Measurements from ENCODE around the gene JPT1.

DNA sequence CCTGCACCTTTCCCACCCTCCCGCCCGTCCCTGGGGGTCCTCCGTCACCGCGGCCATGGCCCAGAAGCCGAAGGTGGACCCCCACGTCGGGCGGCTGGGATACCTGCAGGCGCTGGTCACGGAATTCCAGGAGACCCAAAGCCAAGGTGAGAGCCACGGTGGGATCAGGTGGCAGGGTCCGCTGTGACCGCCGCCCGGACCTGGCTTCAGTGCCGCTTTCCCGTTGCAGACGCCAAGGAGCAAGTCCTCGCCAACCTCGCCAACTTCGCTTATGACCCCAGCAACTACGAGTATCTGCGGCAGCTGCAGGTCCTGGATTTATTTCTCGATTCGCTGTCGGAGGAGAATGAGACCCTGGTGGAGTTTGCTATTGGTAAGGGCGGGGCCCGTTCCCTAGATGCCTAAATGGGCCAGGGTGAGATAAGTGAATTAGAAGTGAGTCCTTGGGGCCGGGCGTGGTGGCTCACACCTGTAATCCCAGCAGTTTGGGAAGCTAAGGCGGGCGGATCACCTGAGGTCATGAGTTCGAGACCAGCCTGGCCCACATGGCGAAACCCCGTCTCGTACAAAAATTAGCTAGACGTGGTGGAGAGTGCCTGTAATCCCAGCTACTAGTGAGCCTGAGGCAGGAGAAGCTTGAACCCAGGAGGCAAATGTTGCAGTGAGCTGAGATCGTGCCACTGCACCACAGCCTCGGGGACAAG is 43.9 kb downstream of the JPT1 start:
- TF ChIP-seq, protein P1, sequence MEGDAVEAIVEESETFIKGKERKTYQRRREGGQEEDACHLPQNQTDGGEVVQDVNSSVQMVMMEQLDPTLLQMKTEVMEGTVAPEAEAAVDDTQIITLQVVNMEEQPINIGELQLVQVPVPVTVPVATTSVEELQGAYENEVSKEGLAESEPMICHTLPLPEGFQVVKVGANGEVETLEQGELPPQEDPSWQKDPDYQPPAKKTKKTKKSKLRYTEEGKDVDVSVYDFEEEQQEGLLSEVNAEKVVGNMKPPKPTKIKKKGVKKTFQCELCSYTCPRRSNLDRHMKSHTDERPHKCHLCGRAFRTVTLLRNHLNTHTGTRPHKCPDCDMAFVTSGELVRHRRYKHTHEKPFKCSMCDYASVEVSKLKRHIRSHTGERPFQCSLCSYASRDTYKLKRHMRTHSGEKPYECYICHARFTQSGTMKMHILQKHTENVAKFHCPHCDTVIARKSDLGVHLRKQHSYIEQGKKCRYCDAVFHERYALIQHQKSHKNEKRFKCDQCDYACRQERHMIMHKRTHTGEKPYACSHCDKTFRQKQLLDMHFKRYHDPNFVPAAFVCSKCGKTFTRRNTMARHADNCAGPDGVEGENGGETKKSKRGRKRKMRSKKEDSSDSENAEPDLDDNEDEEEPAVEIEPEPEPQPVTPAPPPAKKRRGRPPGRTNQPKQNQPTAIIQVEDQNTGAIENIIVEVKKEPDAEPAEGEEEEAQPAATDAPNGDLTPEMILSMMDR (IDR thresholded peaks at IDR 0.05): no peak
- TF ChIP-seq POLR2A (IDR thresholded peaks at IDR 0.05) (no peak), POLR2AphosphoS5 (IDR thresholded peaks at IDR 0.05) (no peak)
